K562 (cell line): Measurements from ENCODE around the gene KLK15. TPM values are rescaled to one million over a fixed set of nuclear protein-coding genes. Genes with fewer than 3 reads are reported as not detected.

Source experiments
- MTA3 ChIP-seq: fragments of 450-650 bp; formaldehyde crosslinking; IDR thresholded peaks from 2 replicates; pipeline ENCODE4 v1.6.1; 2017; ENCODE audit warnings: mild to moderate bottlenecking, borderline replicate concordance
- NCOR1 ChIP-seq: fragments of 450-650 bp; IDR thresholded peaks from 2 replicates; pipeline ENCODE4 v1.6.1; 2016; ENCODE audit warnings: mild to moderate bottlenecking, moderate library complexity
- NR2C2 ChIP-seq, 2 experiments: fragments of 200-800 bp in 1 of 2; sonication (Bioruptor generic) in 1 of 2; sonication (generic) in 1 of 2; formaldehyde crosslinking in 1 of 2; IDR thresholded peaks; 2 replicates each; pipeline versions ENCODE4 v1.6.1 to v1.8.0; 2016 to 2022; ENCODE audit warnings: mild to moderate bottlenecking in 1 of 2, missing compliant biosample characterization in 1 of 2, missing genetic modification characterization in 1 of 2, missing genetic modification reagents in 1 of 2
- POLR2A ChIP-seq: fragments of 450-650 bp; conservative IDR thresholded peaks from 2 replicates; pipeline ENCODE4 v1.6.1; 2016
- POLR2AphosphoS5 ChIP-seq: IDR thresholded peaks from 2 replicates; pipeline ENCODE4 v1.6.1; 2011; ENCODE audit warnings: mild to moderate bottlenecking, low read depth, low read length, moderate library complexity; ENCODE audit not compliant: control insufficient read depth, insufficient read depth
- POLR3G ChIP-seq: IDR thresholded peaks from 2 replicates; pipeline ENCODE4 v1.6.1; 2011; ENCODE audit not compliant: insufficient read length, insufficient replicate concordance; ENCODE audit errors: extremely low read depth
- RBFOX2 ChIP-seq: fragments of 200-400 bp; formaldehyde crosslinking; IDR thresholded peaks from 2 replicates; pipeline ENCODE4 v1.6.1; 2017; ENCODE audit warnings: low read depth, mild to moderate bottlenecking, low read length, moderate library complexity
- RBM39 ChIP-seq: fragments of 200-400 bp; formaldehyde crosslinking; optimal IDR thresholded peaks from 2 replicates; pipeline ENCODE3; 2018; ENCODE audit warnings: low read depth, low read length
- RCOR1 ChIP-seq, 2 experiments: IDR thresholded peaks; 2 replicates each; pipeline ENCODE4 v1.6.1; 2012; ENCODE audit warnings: low read depth in 2 of 2, low read length in 2 of 2, borderline replicate concordance in 1 of 2, improper control_type of control experiment in 1 of 2
- SMAD3 ChIP-seq: fragments of 450-650 bp; formaldehyde crosslinking; conservative IDR thresholded peaks from 2 replicates; pipeline ENCODE4 v1.4.0; 2020; ENCODE audit warnings: mild to moderate bottlenecking
- SUPT5H ChIP-seq: fragments of 450-650 bp; IDR thresholded peaks from 2 replicates; pipeline ENCODE4 v1.6.1; 2016
- ZBTB7A ChIP-seq: IDR thresholded peaks from 2 replicates; pipeline ENCODE4 v1.6.1; 2011; ENCODE audit warnings: low read depth, mild to moderate bottlenecking, low read length, moderate library complexity, borderline replicate concordance; ENCODE audit not compliant: control insufficient read depth
- ZEB2 ChIP-seq: fragments of 450-650 bp; IDR thresholded peaks from 2 replicates; pipeline ENCODE4 v1.6.1; 2016
- ZNF436 ChIP-seq: fragments of 250-450, 450-650 bp; sonication (Bioruptor Pico); formaldehyde crosslinking; IDR thresholded peaks from 2 replicates; pipeline ENCODE4 v1.7.0; 2020; ENCODE audit warnings: mild to moderate bottlenecking
- ZNF57 ChIP-seq: fragments of 450-650 bp; formaldehyde crosslinking; IDR thresholded peaks from 2 replicates; pipeline ENCODE4 v1.4.0; 2020; ENCODE audit warnings: mild to moderate bottlenecking, moderate library complexity
- polyA plus RNA-seq, 8 experiments: library from polyadenylated mRNA; depleted of rRNA in 4 of 8; stranded (reverse) in 5 of 8; unstranded in 3 of 8; fragments of >200 nt; fragmentation: Nextera tagmentation in 2 of 8; fragmentation: Illumina TruSeq in 1 of 8; extraction: Ambion mirVana in 2 of 8; extraction: Trizol in 1 of 8; gene quantifications; 2 replicates each; pipeline versions ENCODE4 v1.2.1 to v1.2.3, GENCODE V29; 2011 to 2014; ENCODE audit warnings: inconsistent platforms in 1 of 8, missing spikeins in 1 of 8
- total RNA-seq, 7 experiments: library from RNA; depleted of rRNA in 6 of 7; stranded (reverse); fragments of >200 nt in 6 of 7; fragmentation: Illumina TruSeq in 2 of 7; extraction: Trizol in 2 of 7; gene quantifications; 2 replicates each; pipeline versions ENCODE4 v1.2.1 to v1.2.3, GENCODE V29; 2011 to 2021; ENCODE audit warnings: low replicate concordance in 1 of 7
- TF ChIP-seq, protein P1 (sequence below): fragments of 250-450 bp; sonication (Bioruptor Pico); IDR thresholded peaks from 2 replicates; pipeline ENCODE4 v1.5.0; 2021
- TF ChIP-seq, protein P2 (sequence below): fragments of 450-650 bp; conservative IDR thresholded peaks from 2 replicates; pipeline ENCODE4 v1.6.1; 2016; ENCODE audit warnings: missing genetic modification characterization, low read depth, mild to moderate bottlenecking, missing compliant biosample characterization, moderate library complexity
- TF ChIP-seq, protein P3 (sequence below): IDR thresholded peaks from 2 replicates; pipeline ENCODE4 v1.6.1; 2012; ENCODE audit warnings: low read depth, low read length, improper control_type of control experiment, borderline replicate concordance
- TF ChIP-seq, protein P4 (sequence below): fragments of 250-450 bp; sonication (Bioruptor Pico); IDR thresholded peaks from 2 replicates; pipeline ENCODE4 v1.8.0; 2022; ENCODE audit warnings: inconsistent platforms, mild to moderate bottlenecking, moderate library complexity, borderline replicate concordance
- TF ChIP-seq, protein P5 (sequence below): fragments of 450-650 bp; IDR thresholded peaks from 2 replicates; pipeline ENCODE4 v1.7.1; 2018; ENCODE audit warnings: mild to moderate bottlenecking, low read depth; ENCODE audit not compliant: partially characterized antibody

Gene KLK15
- total and polyA plus RNA-seq, 9 of the 15 experiments (the other 6 are each of a cell fraction or from before 2014, with no cell fraction given) = not detected

DNA sequence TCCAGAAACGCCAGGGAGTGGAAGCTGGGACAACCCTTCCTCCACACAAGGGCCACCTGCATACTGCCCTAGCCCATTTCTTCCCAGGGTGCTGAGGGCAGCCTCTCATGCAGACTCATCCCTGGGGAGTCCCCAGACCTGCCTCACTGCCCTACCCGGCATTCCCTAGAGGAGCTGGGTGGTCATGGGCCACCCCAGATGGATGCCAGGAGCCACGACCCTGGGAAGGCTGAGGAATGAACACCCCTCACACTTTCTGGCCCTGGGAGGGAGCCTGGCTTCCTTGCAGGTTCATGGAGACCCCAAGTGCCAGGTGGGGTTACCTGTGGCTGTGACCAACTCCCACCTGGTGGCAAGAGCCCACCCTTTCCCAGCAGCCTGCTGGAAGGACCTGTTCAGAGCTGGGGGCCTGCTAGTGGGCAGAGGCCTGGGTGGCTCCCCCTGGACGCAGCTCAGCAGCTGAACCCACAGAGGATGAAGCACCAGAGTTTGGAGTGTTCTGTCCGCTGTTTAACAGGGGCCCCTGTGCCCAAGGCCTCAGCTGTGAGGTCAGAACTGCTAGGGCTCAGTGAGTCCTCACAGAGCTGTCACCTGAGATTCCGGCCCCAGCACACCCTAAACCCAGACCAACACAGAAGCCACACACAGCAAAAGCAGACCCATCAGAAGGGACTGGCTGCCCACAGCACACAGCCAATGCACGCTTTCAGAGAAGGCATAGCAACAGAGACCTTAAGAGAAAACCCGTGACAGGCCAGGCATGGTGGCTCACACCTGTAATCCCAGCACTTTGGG lies 36.5 kb downstream of the KLK15 start (continued):
- TF ChIP-seq NR2C2 (CRISPR knock-in tag; IDR thresholded peaks at IDR 0.05) (no peak), NR2C2 (tag; IDR thresholded peaks at IDR 0.05) (no peak), RBM39 (peak; percentile 94), MTA3 (no peak; the same call in 1 of the 2 replicates), NCOR1 (0 out of 2 replicates have a peak, but pooled peaks have one; percentile 3), POLR2AphosphoS5 (peak; percentile 21; the same call in 1 of the 2 replicates), RCOR1 (IDR thresholded peaks at IDR 0.05; ENCODE audit: borderline replicate concordance in 1 of 2, low read depth in 2 of 2, low read length in 2 of 2) (no peak), ZBTB7A (no peak), RBFOX2 (peak; percentile 79), POLR3G (no peak), POLR2A (peak; percentile 57), ZNF436 (CRISPR knock-in tag) (no peak), ZEB2 (no peak), SMAD3 (0 out of 2 replicates have a peak, but pooled peaks have one; percentile 10), ZNF57 (CRISPR knock-in tag) (no peak), SUPT5H (peak; percentile 70)
- TF ChIP-seq, protein P1, sequence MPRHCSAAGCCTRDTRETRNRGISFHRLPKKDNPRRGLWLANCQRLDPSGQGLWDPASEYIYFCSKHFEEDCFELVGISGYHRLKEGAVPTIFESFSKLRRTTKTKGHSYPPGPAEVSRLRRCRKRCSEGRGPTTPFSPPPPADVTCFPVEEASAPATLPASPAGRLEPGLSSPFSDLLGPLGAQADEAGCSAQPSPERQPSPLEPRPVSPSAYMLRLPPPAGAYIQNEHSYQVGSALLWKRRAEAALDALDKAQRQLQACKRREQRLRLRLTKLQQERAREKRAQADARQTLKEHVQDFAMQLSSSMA (CRISPR knock-in tag) = no peak
- TF ChIP-seq, protein P2, sequence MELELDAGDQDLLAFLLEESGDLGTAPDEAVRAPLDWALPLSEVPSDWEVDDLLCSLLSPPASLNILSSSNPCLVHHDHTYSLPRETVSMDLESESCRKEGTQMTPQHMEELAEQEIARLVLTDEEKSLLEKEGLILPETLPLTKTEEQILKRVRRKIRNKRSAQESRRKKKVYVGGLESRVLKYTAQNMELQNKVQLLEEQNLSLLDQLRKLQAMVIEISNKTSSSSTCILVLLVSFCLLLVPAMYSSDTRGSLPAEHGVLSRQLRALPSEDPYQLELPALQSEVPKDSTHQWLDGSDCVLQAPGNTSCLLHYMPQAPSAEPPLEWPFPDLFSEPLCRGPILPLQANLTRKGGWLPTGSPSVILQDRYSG (tag) = no peak
- TF ChIP-seq, protein P3, sequence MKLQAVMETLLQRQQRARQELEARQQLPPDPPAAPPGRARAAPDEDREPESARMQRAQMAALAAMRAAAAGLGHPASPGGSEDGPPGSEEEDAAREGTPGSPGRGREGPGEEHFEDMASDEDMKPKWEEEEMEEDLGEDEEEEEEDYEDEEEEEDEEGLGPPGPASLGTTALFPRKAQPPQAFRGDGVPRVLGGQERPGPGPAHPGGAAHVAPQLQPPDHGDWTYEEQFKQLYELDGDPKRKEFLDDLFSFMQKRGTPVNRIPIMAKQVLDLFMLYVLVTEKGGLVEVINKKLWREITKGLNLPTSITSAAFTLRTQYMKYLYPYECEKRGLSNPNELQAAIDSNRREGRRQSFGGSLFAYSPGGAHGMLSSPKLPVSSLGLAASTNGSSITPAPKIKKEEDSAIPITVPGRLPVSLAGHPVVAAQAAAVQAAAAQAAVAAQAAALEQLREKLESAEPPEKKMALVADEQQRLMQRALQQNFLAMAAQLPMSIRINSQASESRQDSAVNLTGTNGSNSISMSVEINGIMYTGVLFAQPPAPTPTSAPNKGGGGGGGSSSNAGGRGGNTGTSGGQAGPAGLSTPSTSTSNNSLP = no peak
- TF ChIP-seq, protein P4, sequence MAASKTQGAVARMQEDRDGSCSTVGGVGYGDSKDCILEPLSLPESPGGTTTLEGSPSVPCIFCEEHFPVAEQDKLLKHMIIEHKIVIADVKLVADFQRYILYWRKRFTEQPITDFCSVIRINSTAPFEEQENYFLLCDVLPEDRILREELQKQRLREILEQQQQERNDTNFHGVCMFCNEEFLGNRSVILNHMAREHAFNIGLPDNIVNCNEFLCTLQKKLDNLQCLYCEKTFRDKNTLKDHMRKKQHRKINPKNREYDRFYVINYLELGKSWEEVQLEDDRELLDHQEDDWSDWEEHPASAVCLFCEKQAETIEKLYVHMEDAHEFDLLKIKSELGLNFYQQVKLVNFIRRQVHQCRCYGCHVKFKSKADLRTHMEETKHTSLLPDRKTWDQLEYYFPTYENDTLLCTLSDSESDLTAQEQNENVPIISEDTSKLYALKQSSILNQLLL (CRISPR knock-in tag) = no peak
- TF ChIP-seq, protein P5, sequence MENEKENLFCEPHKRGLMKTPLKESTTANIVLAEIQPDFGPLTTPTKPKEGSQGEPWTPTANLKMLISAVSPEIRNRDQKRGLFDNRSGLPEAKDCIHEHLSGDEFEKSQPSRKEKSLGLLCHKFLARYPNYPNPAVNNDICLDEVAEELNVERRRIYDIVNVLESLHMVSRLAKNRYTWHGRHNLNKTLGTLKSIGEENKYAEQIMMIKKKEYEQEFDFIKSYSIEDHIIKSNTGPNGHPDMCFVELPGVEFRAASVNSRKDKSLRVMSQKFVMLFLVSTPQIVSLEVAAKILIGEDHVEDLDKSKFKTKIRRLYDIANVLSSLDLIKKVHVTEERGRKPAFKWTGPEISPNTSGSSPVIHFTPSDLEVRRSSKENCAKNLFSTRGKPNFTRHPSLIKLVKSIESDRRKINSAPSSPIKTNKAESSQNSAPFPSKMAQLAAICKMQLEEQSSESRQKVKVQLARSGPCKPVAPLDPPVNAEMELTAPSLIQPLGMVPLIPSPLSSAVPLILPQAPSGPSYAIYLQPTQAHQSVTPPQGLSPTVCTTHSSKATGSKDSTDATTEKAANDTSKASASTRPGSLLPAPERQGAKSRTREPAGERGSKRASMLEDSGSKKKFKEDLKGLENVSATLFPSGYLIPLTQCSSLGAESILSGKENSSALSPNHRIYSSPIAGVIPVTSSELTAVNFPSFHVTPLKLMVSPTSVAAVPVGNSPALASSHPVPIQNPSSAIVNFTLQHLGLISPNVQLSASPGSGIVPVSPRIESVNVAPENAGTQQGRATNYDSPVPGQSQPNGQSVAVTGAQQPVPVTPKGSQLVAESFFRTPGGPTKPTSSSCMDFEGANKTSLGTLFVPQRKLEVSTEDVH = peak; percentile 14
